ENCODE measurements around the gene PHF10.

PHF10 gene

DNA sequence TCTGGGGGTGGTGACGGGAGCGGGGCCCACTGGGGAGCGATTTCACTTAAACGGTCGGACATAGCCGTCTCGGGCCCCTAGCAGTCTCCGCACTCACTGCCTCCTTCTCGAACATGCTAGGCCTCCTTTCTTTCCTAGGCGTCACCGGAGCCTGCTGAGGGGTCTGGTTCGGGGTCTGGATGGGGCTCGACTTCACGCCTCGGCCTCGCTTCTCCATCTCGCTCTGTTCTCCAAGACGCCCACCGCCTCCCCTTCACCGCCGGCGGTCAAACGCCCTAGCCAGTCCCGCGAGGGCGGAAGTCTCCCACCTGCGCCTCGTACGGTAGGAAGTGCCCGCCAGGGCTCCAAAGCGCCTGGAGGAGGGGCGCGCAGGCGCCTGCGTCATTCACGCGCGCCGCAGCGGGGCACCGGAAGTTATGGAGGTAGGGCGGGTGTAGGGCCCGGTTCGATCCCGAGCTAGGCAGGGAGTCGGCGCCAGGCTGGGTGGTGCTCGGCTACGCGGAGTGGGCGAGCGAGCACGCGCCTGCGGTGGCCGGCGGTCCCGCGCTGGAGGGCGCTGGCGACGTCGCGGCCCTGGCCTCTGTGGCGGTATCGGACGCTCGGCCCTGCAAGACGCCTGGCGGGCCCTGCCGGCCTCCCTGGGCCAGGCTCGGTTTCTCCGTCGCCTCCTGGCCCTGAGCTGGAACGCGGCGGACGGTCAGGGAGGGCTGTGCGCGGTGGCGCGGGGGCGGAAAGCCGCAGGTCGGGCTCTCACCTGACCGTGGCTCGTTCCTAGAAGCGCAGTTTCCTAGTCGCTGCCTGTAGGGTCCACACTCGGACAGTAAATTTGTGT, 27.2 kb upstream of the PHF10 start, which contains the start of the genes DYNLT2 and ERMARD:
Gene DYNLT2 (minus strand): TSS at position 331 of the 832 bp plus-strand sequence. CDS start 114 bp downstream, at position 217.
Gene ERMARD (plus strand): TSS at position 381 of the 832 bp plus-strand sequence. CDS start 36 bp downstream, at position 417.
- Histone ChIP-seq H2BK5ac (ENCODE audit: low read depth, low read length, poor library complexity) (peak within 1 kb of the TSS; percentile 52), H3K18ac (ENCODE audit: low read length) (peak within 1 kb of the TSS; percentile 80), H3K4me1 (ENCODE audit: control insufficient read depth in 1 of 2, insufficient read depth in 2 of 2, low read length in 2 of 2) (peaks cover 3 to 5% of the 10 kb centered on the region in 2 experiments), H3K36me3 (ENCODE audit: control insufficient read depth in 1 of 2, insufficient read depth in 2 of 2, low read length in 2 of 2) (no peaks in the 10 kb centered on the region), H2AFZ (ENCODE audit: insufficient read depth, low read length, poor library complexity) (peak within 1 kb of the TSS; percentile 88), H2BK120ac (ENCODE audit: insufficient read depth, low read length, poor library complexity) (peak within 1 kb of the TSS; percentile 55), H2AK5ac (ENCODE audit: low read length) (peak within 1 kb of the TSS; percentile 42), H3K27me3 (ENCODE audit: insufficient read depth, low read length) (no peaks in the 10 kb centered on the region), H3K27ac (ENCODE audit: low read depth, low read length) (peak within 1 kb of the TSS; percentile 85), H4K12ac (ENCODE audit: low read depth, low read length) (peak within 1 kb of the TSS; percentile 87), H3K14ac (ENCODE audit: low read length) (peak within 1 kb of the TSS; percentile 92), H3K4ac (ENCODE audit: low read depth, low read length) (peak within 1 kb of the TSS; percentile 71), H3K79me1 (ENCODE audit: low read length) (peaks cover 10% of the 10 kb centered on the region), H3K23ac (ENCODE audit: low read length) (no peak within 1 kb of the TSS), H3K9me3 (ENCODE audit: insufficient read depth, low read depth, low read length) (no peaks in the 10 kb centered on the region), H3K79me2 (ENCODE audit: control insufficient read depth, insufficient read depth, low read length, poor library complexity) (peaks cover 8% of the 10 kb centered on the region), H3K9ac (ENCODE audit: low read length) (peak within 1 kb of the TSS; percentile 97), H3K4me2 (ENCODE audit: low read length) (peak within 1 kb of the TSS; percentile 85), H4K8ac (ENCODE audit: low read depth, low read length) (peak within 1 kb of the TSS; percentile 98), H4K91ac (ENCODE audit: low read depth, low read length) (peak within 1 kb of the TSS; percentile 87), H3K4me3 (ENCODE audit: low read depth, low read length) (peak within 1 kb of the TSS; percentile 98), H2BK12ac (ENCODE audit: low read length) (no peak within 1 kb of the TSS)
- WGBS (ENCODE audit: extremely low coverage, insufficient coverage, insufficient read length), result no CpG with 5 or more reads among the region's 90 CpGs
- peak; percentile 92 to 96 for DNase-seq

DNA sequence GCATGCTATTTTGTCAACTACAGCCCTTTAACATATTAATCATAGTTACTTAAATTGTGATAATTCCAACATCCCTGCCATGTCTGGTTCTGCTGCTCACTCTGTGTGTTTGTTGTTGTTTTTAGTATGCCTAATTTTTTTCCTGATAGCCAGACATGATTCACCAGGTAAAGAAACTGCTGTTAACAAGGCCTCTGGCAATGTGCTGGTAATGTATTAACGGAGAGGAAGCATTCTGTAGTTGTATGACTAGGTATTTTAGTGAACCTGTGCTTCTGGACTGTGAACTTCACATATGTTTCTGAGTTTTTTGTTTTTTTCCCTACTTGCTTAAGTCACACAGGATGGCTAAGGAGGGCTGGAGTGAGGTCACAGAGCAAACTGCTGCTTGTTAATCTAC, 22.3 kb upstream of the PHF10 start:
- H3K4ac ChIP-seq (ENCODE audit: low read depth, low read length), result no peak overlapping the region
- peaks cover 5% of the 10 kb centered on the region for H3K79me1 ChIP-seq (ENCODE audit: low read length)
- H3K27ac ChIP-seq (ENCODE audit: low read depth, low read length), result no peak overlapping the region
- H4K8ac ChIP-seq (ENCODE audit: low read depth, low read length), result no peak overlapping the region
- no peaks in the 10 kb centered on the region for H3K27me3 ChIP-seq (ENCODE audit: insufficient read depth, low read length)
- H4K12ac ChIP-seq (ENCODE audit: low read depth, low read length), result no peak overlapping the region
- peaks cover 4% of the 10 kb centered on the region for H3K79me2 ChIP-seq (ENCODE audit: control insufficient read depth, insufficient read depth, low read length, poor library complexity)
- no peaks in the 10 kb centered on the region for H3K4me1 ChIP-seq (ENCODE audit: control insufficient read depth in 1 of 2, insufficient read depth in 2 of 2, low read length in 2 of 2)
- no peak overlapping the region for H3K4me2 ChIP-seq (ENCODE audit: low read length)
- H3K4me3 ChIP-seq (ENCODE audit: low read depth, low read length), result no peak overlapping the region
- no peak overlapping the region for H3K18ac ChIP-seq (ENCODE audit: low read length)
- no peak overlapping the region for H2BK12ac ChIP-seq (ENCODE audit: low read length)
- no peak overlapping the region for H2AK5ac ChIP-seq (ENCODE audit: low read length)
- H2BK5ac ChIP-seq (ENCODE audit: low read depth, low read length, poor library complexity), result no peak overlapping the region
- H3K9ac ChIP-seq (ENCODE audit: low read length), result no peak overlapping the region
- no peak overlapping the region for H2AFZ ChIP-seq (ENCODE audit: insufficient read depth, low read length, poor library complexity)
- no CpG with 5 or more reads among the region's 1 CpG for WGBS (ENCODE audit: extremely low coverage, insufficient coverage, insufficient read length)
- no peak overlapping the region for H3K23ac ChIP-seq (ENCODE audit: low read length)
- no peak overlapping the region for H4K91ac ChIP-seq (ENCODE audit: low read depth, low read length)
- H2BK120ac ChIP-seq (ENCODE audit: insufficient read depth, low read length, poor library complexity), result no peak overlapping the region
- no peaks in the 10 kb centered on the region for H3K36me3 ChIP-seq (ENCODE audit: control insufficient read depth in 1 of 2, insufficient read depth in 2 of 2, low read length in 2 of 2)
- no peak overlapping the region for H3K14ac ChIP-seq (ENCODE audit: low read length)
- peak in 1 of 2 donors; percentile 42 for DNase-seq
- no peaks in the 10 kb centered on the region for H3K9me3 ChIP-seq (ENCODE audit: insufficient read depth, low read depth, low read length)

DNA sequence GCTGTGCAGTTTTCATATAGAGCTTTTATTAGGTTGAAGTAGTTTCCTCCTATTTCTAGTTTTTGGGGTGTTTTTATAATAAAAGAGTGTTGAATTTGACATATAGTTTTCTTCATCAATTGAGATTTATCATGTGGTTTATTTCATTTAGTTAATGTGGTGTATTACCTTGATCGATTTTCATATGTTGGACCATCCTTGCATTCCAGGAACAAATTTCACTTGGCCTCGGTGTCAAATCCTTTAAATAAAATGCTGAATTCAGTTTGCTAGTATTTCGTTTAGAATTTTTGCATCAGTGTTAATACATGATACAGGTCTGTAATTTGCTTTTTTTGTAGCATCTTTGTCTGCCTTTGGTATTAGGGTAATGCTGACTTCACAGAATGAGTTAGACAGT, 21.1 kb upstream of the PHF10 start:
- Histone ChIP-seq H2BK5ac (ENCODE audit: low read depth, low read length, poor library complexity) (no peak overlapping the region), H2AK5ac (ENCODE audit: low read length) (no peak overlapping the region), H3K23ac (ENCODE audit: low read length) (no peak overlapping the region), H3K4me1 (ENCODE audit: control insufficient read depth in 1 of 2, insufficient read depth in 2 of 2, low read length in 2 of 2) (no peaks in the 10 kb centered on the region), H3K4me3 (ENCODE audit: low read depth, low read length) (no peak overlapping the region), H4K8ac (ENCODE audit: low read depth, low read length) (no peak overlapping the region), H3K79me1 (ENCODE audit: low read length) (no peaks in the 10 kb centered on the region), H2AFZ (ENCODE audit: insufficient read depth, low read length, poor library complexity) (no peak overlapping the region), H2BK120ac (ENCODE audit: insufficient read depth, low read length, poor library complexity) (no peak overlapping the region), H3K9ac (ENCODE audit: low read length) (no peak overlapping the region), H3K4ac (ENCODE audit: low read depth, low read length) (no peak overlapping the region), H2BK12ac (ENCODE audit: low read length) (no peak overlapping the region), H3K79me2 (ENCODE audit: control insufficient read depth, insufficient read depth, low read length, poor library complexity) (no peaks in the 10 kb centered on the region), H3K4me2 (ENCODE audit: low read length) (no peak overlapping the region), H3K14ac (ENCODE audit: low read length) (no peak overlapping the region), H3K27me3 (ENCODE audit: insufficient read depth, low read length) (no peaks in the 10 kb centered on the region), H3K18ac (ENCODE audit: low read length) (no peak overlapping the region), H4K12ac (ENCODE audit: low read depth, low read length) (no peak overlapping the region), H3K27ac (ENCODE audit: low read depth, low read length) (no peak overlapping the region), H3K9me3 (ENCODE audit: insufficient read depth, low read depth, low read length) (no peaks in the 10 kb centered on the region), H4K91ac (ENCODE audit: low read depth, low read length) (no peak overlapping the region), H3K36me3 (ENCODE audit: control insufficient read depth in 1 of 2, insufficient read depth in 2 of 2, low read length in 2 of 2) (no peaks in the 10 kb centered on the region)
- no CpG with 5 or more reads among the region's 3 CpGs for WGBS (ENCODE audit: extremely low coverage, insufficient coverage, insufficient read length)
- no peak for DNase-seq

- no peak overlapping the region for H3K14ac ChIP-seq (ENCODE audit: low read length)
- H2AFZ ChIP-seq (ENCODE audit: insufficient read depth, low read length, poor library complexity), result no peak overlapping the region
- no peak overlapping the region for H2BK120ac ChIP-seq (ENCODE audit: insufficient read depth, low read length, poor library complexity)
- no peak overlapping the region for H3K27ac ChIP-seq (ENCODE audit: low read depth, low read length)
- H4K12ac ChIP-seq (ENCODE audit: low read depth, low read length), result no peak overlapping the region
- no peak overlapping the region for H4K91ac ChIP-seq (ENCODE audit: low read depth, low read length)
- no peaks in the 10 kb centered on the region for H3K79me1 ChIP-seq (ENCODE audit: low read length)
- H4K8ac ChIP-seq (ENCODE audit: low read depth, low read length), result no peak overlapping the region
- no peaks in the 10 kb centered on the region for H3K36me3 ChIP-seq (ENCODE audit: control insufficient read depth in 1 of 2, insufficient read depth in 2 of 2, low read length in 2 of 2)
- H3K4me2 ChIP-seq (ENCODE audit: low read length), result no peak overlapping the region
- H3K23ac ChIP-seq (ENCODE audit: low read length), result no peak overlapping the region
- H3K4me3 ChIP-seq (ENCODE audit: low read depth, low read length), result no peak overlapping the region
- no peak overlapping the region for H3K4ac ChIP-seq (ENCODE audit: low read depth, low read length)
- H2BK12ac ChIP-seq (ENCODE audit: low read length), result no peak overlapping the region
- H3K4me1 ChIP-seq (ENCODE audit: control insufficient read depth in 1 of 2, insufficient read depth in 2 of 2, low read length in 2 of 2), result no peaks in the 10 kb centered on the region
- H3K18ac ChIP-seq (ENCODE audit: low read length), result no peak overlapping the region
- no peak overlapping the region for H2BK5ac ChIP-seq (ENCODE audit: low read depth, low read length, poor library complexity)
- no peaks in the 10 kb centered on the region for H3K9me3 ChIP-seq (ENCODE audit: insufficient read depth, low read depth, low read length)
- no peaks in the 10 kb centered on the region for H3K27me3 ChIP-seq (ENCODE audit: insufficient read depth, low read length)
- H2AK5ac ChIP-seq (ENCODE audit: low read length), result no peak overlapping the region
- no peak for DNase-seq
- H3K9ac ChIP-seq (ENCODE audit: low read length), result no peak overlapping the region
- no peaks in the 10 kb centered on the region for H3K79me2 ChIP-seq (ENCODE audit: control insufficient read depth, insufficient read depth, low read length, poor library complexity)
Measured at GRCh38 chr6:169741344-169741743, 17.0 kb upstream of the PHF10 start.

All from trophoblast cell (in vitro differentiated cells and primary cell).